AG10803 (cell line): ENCODE data around the gene ROR1.

Experiments
- DNase-seq: peaks from one replicate; pipeline ENCODE4 v3.0.0; 2010; ENCODE audit warnings: low read depth
- H3K4me3 ChIP-seq: 2 replicates; pipeline ENCODE4 v1.5.1; 2011; ENCODE audit warnings: mild to moderate bottlenecking, low read length, control low read depth
- TF ChIP-seq, protein P1 (sequence below): conservative IDR thresholded peaks from 2 replicates; pipeline ENCODE4 v1.5.1; 2011; ENCODE audit warnings: mild to moderate bottlenecking, low read length, control low read depth, inconsistent platforms

Gene ROR1

DNA sequence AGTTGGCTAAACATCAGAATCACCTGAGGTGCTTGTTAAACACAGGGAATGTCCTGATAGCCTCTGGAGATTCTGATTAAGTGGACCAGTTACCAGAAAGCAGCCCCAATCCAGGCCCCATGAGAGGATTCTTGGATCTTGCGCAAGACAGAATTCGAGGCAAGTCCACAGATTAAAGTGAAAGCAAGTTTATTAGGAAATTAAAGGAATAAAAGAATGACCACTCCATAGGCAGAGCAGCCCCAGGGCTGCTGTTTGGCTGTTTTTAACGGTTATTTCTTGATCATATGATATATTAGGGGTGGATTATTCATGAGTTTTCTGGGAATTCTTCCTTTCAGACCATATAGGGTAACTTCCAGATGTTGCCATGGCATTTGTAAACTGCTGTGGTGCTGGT, 176.2 kb downstream of the ROR1 start:
- TF ChIP-seq, protein P1, sequence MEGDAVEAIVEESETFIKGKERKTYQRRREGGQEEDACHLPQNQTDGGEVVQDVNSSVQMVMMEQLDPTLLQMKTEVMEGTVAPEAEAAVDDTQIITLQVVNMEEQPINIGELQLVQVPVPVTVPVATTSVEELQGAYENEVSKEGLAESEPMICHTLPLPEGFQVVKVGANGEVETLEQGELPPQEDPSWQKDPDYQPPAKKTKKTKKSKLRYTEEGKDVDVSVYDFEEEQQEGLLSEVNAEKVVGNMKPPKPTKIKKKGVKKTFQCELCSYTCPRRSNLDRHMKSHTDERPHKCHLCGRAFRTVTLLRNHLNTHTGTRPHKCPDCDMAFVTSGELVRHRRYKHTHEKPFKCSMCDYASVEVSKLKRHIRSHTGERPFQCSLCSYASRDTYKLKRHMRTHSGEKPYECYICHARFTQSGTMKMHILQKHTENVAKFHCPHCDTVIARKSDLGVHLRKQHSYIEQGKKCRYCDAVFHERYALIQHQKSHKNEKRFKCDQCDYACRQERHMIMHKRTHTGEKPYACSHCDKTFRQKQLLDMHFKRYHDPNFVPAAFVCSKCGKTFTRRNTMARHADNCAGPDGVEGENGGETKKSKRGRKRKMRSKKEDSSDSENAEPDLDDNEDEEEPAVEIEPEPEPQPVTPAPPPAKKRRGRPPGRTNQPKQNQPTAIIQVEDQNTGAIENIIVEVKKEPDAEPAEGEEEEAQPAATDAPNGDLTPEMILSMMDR, result no peak
- DNase-seq, result peak; percentile 34
- no peak overlapping the region for H3K4me3 ChIP-seq

DNA sequence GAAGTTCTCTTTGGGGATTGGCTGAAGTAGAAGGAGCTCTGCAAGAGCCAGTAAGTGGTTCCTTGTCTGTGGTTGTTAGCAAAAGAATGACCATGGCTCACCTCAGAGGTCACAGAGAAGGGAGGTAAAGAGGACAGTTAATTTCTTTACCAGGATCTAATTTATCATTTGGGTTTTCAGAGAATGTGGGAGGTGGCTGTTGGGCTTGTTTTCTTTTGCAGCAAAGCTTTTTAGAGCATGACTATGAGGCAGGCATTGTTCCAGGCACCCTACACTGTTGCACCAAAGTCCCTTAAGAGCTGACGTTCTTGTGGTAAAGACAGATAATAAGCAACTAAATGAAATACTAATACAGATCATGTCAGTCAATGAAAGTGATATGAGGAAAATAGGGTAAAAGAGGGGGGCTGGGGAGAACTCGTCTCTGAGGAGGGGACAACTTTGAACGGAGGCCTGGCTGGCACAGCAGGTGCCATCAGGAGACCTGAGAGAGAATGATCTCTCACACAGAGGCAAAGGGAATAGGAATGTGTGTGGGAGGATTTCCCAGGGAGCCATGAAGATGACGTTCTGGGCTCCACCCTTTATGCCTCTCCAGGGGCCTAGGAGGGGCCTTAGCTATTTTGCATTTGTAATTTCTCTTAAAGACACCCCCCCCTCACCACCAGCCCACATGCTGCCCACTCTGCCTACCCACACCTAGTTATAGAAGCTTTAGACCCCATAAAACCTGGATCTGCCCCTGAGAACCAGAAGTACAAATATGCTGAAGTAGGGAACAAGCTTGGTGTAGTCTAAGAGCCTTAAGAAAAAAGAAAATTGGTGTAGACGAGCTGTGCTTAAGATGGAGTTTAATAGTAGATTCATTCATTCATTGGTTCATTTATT, 177.5 kb downstream of the ROR1 start:
- peak; percentile 51 for DNase-seq
- no peak overlapping the region for H3K4me3 ChIP-seq
- TF ChIP-seq, protein P1, result no peak

DNA sequence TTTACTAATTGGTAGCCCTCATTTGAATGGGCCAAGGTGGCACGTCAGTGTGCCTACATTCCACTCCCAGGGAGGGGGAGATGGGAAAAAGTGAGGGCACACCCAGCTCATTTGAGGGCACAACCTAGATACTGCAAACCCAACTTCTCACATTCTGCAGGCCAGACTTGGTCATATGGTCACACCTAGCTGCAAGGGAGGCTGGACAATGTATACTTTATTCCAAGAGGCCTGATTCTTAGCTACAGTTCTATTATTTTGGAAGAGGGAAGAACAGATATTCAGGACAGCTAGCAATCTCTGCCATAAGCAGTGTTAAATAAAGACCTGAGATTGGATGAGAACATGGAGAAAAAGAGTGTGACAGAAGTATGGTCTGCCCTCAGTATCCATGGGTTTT, 180.4 kb downstream of the ROR1 start:
- H3K4me3 ChIP-seq, result no peak overlapping the region
- TF ChIP-seq, protein P1, result no peak
- no peak for DNase-seq

DNA sequence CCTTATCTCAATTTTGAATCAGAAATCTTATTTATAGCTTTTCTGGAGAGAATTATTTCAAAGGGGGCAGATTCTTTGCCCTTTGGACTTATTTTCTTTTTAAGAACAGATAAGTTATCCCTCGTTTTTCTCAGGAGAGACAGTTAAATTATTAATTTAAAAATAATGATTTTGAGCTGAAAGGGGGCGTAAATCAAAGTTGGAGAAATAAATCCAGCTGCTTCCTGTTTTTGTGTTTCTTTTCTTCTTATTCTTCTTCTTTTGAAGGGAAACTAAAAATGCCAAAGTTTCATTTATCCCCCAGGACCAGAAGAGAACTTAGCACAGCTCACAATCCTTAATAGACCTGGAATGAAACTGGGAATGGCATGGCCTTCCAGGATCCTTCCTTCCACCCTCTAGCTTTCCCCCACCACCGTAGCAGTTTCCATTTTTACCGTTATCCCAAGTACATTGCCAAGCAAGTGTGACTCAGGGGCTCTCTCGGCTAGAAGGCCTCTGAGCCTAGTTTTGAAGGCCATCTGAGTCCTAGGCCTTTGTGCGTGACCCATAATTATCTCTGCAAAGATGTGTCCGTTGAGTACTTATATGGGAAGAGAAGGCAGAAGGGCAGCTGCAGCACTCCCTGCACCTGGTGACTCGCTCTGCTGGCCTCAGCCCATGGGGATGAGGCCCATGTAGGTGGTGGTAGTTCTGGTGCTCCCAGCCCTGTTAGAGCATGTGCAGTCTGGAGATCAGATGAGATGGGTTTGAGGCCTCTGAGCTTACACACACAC, 181.7 kb downstream of the ROR1 start:
- peak; percentile 6 for DNase-seq
- TF ChIP-seq, protein P1, result no peak

DNA sequence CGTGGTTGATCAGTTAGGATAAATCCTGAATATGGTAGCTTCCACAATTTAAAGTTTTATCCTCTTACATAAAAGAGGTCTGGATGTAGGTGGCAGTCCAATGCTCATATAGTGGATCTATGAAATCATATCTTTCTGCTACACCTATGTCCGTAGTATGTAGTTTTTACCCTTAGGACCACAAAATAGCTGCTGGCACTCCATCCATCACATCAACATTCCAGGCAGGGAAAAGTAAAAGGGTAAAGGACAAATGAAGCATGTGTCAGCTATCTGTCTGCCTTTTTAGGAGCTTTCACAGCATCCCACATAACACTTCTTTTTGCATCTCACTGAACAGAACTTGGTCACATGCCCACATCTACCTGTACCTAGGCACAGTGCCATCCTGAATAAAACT, 184.7 kb downstream of the ROR1 start:
- no peak for DNase-seq
- TF ChIP-seq, protein P1, result no peak
- no peak overlapping the region for H3K4me3 ChIP-seq

More for the DNA sequence above, 181.7 kb downstream of the ROR1 start:
- no peak overlapping the region for H3K4me3 ChIP-seq

DNA sequence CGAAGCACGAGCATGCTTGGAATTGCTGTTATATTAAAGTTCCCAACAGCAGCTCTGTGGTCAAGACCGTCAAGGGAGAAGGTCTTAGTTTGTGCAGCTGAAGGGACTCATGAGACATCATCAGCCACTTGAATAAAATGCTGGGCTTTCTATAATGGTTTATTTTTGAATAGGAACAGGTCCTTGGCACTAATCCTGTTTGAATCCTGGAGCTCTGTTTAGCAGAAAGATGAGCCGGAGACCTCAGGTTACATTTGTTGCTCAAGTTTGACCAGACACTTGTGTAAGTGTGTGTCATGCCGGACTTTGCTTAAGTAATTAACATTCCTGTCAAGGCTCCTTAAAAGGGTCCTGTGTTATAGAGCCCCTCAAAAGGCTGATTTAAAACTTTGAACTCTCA, 186.5 kb downstream of the ROR1 start:
- H3K4me3 ChIP-seq, result no peak overlapping the region
- no peak for DNase-seq
- TF ChIP-seq, protein P1, result no peak
